Ishikawa (cell line): ENCODE measurements around the gene GINS3.

Source experiments
- CREB1 ChIP-seq: IDR thresholded peaks from 2 replicates; pipeline ENCODE4 v1.6.1; 2012; ENCODE audit warnings: low read depth
- EGR1 ChIP-seq: IDR thresholded peaks from 2 replicates; pipeline ENCODE4 v1.6.1; 2012
- EP300 ChIP-seq: IDR thresholded peaks from 2 replicates; pipeline ENCODE4 v1.6.1; 2012; ENCODE audit warnings: borderline replicate concordance
- MAX ChIP-seq: IDR thresholded peaks from 2 replicates; pipeline ENCODE4 v1.6.1; 2012
- RAD21 ChIP-seq: IDR thresholded peaks from 2 replicates; pipeline ENCODE4 v1.6.1; 2012; ENCODE audit warnings: low read depth
- REST ChIP-seq: IDR thresholded peaks from 2 replicates; pipeline ENCODE4 v1.6.1; 2012; ENCODE audit warnings: low read depth, mild to moderate bottlenecking
- TAF1 ChIP-seq: IDR thresholded peaks from 2 replicates; pipeline ENCODE4 v1.6.1; 2012; ENCODE audit warnings: low read depth, mild to moderate bottlenecking
- YY1 ChIP-seq: IDR thresholded peaks from 2 replicates; pipeline ENCODE4 v1.6.1; 2012; ENCODE audit warnings: low read depth
- TF ChIP-seq, protein P1 (sequence below): IDR thresholded peaks from 2 replicates; pipeline ENCODE4 v1.6.1; 2012

DNA sequence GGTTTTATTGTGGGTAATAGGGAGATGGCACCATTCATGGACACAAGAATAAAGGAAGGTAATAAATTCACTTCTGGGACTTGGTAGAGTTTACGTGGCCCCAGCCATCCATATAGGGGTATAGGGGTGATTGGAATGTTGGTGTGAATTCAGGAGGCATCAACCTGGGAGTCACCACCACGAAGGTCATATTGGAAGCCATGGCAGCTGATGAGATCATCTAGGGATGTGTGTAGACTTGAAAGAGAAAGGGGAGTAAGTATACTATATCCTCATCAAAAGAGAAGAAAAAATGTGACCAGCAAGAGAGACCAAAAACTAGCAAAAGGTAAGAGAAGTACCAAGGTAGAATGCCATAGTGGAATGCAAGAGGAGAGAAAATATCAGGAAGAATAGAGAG, 26.6 kb upstream of the GINS3 start:
- TF ChIP-seq CREB1 (no peak), EP300 (no peak), EGR1 (no peak), YY1 (no peak), TAF1 (no peak), RAD21 (no peak), REST (no peak), MAX (no peak)
- TF ChIP-seq, protein P1, sequence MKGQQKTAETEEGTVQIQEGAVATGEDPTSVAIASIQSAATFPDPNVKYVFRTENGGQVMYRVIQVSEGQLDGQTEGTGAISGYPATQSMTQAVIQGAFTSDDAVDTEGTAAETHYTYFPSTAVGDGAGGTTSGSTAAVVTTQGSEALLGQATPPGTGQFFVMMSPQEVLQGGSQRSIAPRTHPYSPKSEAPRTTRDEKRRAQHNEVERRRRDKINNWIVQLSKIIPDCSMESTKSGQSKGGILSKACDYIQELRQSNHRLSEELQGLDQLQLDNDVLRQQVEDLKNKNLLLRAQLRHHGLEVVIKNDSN, result no peak
